Uterus (tissue), 2 donors: Measurements from ENCODE around the gene UBAP1.

Experiments
- POLR2A ChIP-seq, 2 donors: fragments of 450-650 bp; IDR thresholded peaks; one replicate each; pipeline ENCODE4 v1.6.1; 2016; ENCODE audit warnings: antibody characterized with exemption in 2 of 2, mild to moderate bottlenecking in 1 of 2, moderate library complexity in 1 of 2
- TF ChIP-seq, protein P1 (sequence below), 4 experiments: fragments of 200-600 bp in 2 of 4; fragments of 450-650 bp in 2 of 4; sonication (generic) in 2 of 4; IDR thresholded peaks; one replicate each; pipeline ENCODE4 v1.5.1; 2016 to 2019; ENCODE audit warnings: antibody characterized with exemption in 4 of 4, mild to moderate bottlenecking in 2 of 4, moderate library complexity in 1 of 4

DNA sequence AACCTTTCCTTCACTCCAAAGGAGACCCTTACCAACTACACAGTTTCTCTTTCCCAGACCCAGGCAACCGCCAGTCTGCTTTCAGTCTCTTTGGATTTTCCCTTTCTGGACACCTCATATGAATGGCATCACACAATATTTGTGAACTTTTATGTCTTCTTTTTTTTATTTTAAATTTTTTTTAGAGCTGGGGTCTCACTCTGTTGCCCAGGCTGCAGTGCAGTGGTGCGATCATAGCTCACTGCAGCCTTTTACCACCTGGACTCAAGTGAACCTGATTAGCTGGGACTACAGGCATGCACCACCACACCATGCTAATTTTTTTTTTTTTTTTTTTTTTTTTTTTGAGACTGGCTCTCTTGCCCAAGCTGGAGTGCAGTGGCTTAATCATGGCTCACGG, 37.5 kb downstream of the UBAP1 start:
- TF ChIP-seq, protein P1, sequence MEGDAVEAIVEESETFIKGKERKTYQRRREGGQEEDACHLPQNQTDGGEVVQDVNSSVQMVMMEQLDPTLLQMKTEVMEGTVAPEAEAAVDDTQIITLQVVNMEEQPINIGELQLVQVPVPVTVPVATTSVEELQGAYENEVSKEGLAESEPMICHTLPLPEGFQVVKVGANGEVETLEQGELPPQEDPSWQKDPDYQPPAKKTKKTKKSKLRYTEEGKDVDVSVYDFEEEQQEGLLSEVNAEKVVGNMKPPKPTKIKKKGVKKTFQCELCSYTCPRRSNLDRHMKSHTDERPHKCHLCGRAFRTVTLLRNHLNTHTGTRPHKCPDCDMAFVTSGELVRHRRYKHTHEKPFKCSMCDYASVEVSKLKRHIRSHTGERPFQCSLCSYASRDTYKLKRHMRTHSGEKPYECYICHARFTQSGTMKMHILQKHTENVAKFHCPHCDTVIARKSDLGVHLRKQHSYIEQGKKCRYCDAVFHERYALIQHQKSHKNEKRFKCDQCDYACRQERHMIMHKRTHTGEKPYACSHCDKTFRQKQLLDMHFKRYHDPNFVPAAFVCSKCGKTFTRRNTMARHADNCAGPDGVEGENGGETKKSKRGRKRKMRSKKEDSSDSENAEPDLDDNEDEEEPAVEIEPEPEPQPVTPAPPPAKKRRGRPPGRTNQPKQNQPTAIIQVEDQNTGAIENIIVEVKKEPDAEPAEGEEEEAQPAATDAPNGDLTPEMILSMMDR (IDR thresholded peaks at IDR 0.05): no peak
- TF ChIP-seq POLR2A (IDR thresholded peaks at IDR 0.05): no peak
